B cell (primary cell): Measurements from ENCODE around the gene MTERF4. TPM values are rescaled to one million over a fixed set of nuclear protein-coding genes. Genes with fewer than 3 reads are reported as not detected.

Experiments
- ATAC-seq: fragments of 200-7000 bp; cut with Tn5 transposase; one replicate; pipeline ENCODE4 v1.10.0; 2021; ENCODE audit warnings: low read depth, mild to moderate bottlenecking, moderate number of reproducible peaks, moderate library complexity
- CTCF ChIA-PET: fragments of 350-600 bp; sonication (Branson Sonifier 250); formaldehyde crosslinking; loops from one replicate; lab custom pipeline; 2021; ENCODE audit warnings: antibody characterized with exemption, inconsistent platforms; lab: Charles Lee
- POLR2A ChIA-PET: fragments of 350-600 bp; sonication (Branson Sonifier 250); formaldehyde crosslinking; loops from one replicate; lab custom pipeline; 2021; ENCODE audit warnings: antibody characterized with exemption; lab: Charles Lee
- DNase-seq: peaks from one replicate; pipeline ENCODE4 v3.0.0; 2013
- H2AFZ ChIP-seq: 2 replicates; pipeline ENCODE4 v1.6.1; 2012; ENCODE audit warnings: mild to moderate bottlenecking, low read depth, low read length; ENCODE audit not compliant: insufficient read depth, poor library complexity, severe bottlenecking
- H3K27ac ChIP-seq, 2 donors: 1 replicate in 1 of 2; 2 replicates in 1 of 2; pipeline ENCODE4 v1.5.1; 2012 to 2013; ENCODE audit warnings: low read length in 2 of 2, mild to moderate bottlenecking in 2 of 2, moderate library complexity in 1 of 2
- H3K27me3 ChIP-seq, 4 experiments: fragments of 200-600 bp in 1 of 4; sonication (generic) in 1 of 4; replicated peaks in 1 of 4; 1 replicate in 2 of 4; 2 replicates in 2 of 4; pipeline versions ENCODE4 v1.6.1 to v1.7.0; 2013 to 2016; ENCODE audit warnings: low read length in 3 of 4, mild to moderate bottlenecking in 2 of 4, mixed read lengths in 1 of 4, moderate library complexity in 1 of 4; ENCODE audit not compliant: insufficient read depth in 4 of 4, control insufficient read depth in 3 of 4; ENCODE audit errors: control extremely low read depth in 1 of 4
- H3K36me3 ChIP-seq, 2 experiments: replicated peaks in 1 of 2; 1 replicate in 1 of 2; 2 replicates in 1 of 2; pipeline versions ENCODE4 v1.6.1 to v1.7.1; 2013; ENCODE audit warnings: low read length in 1 of 2; ENCODE audit not compliant: insufficient read depth in 2 of 2, control insufficient read depth in 1 of 2; ENCODE audit errors: control extremely low read depth in 1 of 2, extremely low read depth in 1 of 2
- H3K4me1 ChIP-seq, 2 donors: fragments of 200-600 bp in 1 of 2; sonication (generic) in 1 of 2; 1 replicate in 1 of 2; 2 replicates in 1 of 2; pipeline versions ENCODE4 v1.5.1 to v1.6.1; 2013 to 2017; ENCODE audit warnings: low read length in 2 of 2; ENCODE audit not compliant: control insufficient read depth in 2 of 2, insufficient read depth in 2 of 2
- H3K4me2 ChIP-seq: replicated peaks from 2 replicates; pipeline ENCODE3; 2012; ENCODE audit warnings: mild to moderate bottlenecking, low read depth, low read length; ENCODE audit not compliant: poor library complexity, severe bottlenecking
- H3K4me3 ChIP-seq, 5 experiments: fragments of 200-600 bp in 1 of 5; sonication (generic) in 1 of 5; 1 replicate in 3 of 5; 2 replicates in 2 of 5; pipeline versions ENCODE4 v1.5.1 to v1.7.0; 2011 to 2016; ENCODE audit warnings: low read length in 4 of 5, mild to moderate bottlenecking in 4 of 5, low read depth in 2 of 5, control low read depth in 1 of 5, moderate library complexity in 1 of 5; ENCODE audit not compliant: insufficient read depth in 1 of 5; ENCODE audit errors: control extremely low read depth in 1 of 5, extremely low read depth in 1 of 5
- H3K79me2 ChIP-seq: fragments of 200-600 bp; sonication (generic); one replicate; pipeline ENCODE4 v1.6.0; 2016; ENCODE audit warnings: low read length; ENCODE audit not compliant: control insufficient read depth, insufficient read depth
- H3K9ac ChIP-seq: fragments of 200-600 bp; sonication (generic); 2 replicates; pipeline ENCODE4 v1.6.1; 2017; ENCODE audit warnings: mild to moderate bottlenecking, low read length, moderate library complexity
- H3K9me3 ChIP-seq, 3 donors: one replicate each; pipeline versions ENCODE4 v1.6.1 to v1.7.1; 2013; ENCODE audit warnings: low read length in 2 of 3; ENCODE audit not compliant: control insufficient read depth in 2 of 3, insufficient read depth in 1 of 3; ENCODE audit errors: control extremely low read depth in 1 of 3
- H4K20me1 ChIP-seq: 2 replicates; pipeline ENCODE4 v1.6.0; 2012; ENCODE audit warnings: mild to moderate bottlenecking, low read length; ENCODE audit not compliant: insufficient read depth, control insufficient read depth, poor library complexity, severe bottlenecking
- H3K27ac Mint-ChIP-seq: one replicate; pipeline ENCODE4 v1.8.0; 2021; ENCODE audit warnings: mixed read lengths
- H3K27me3 Mint-ChIP-seq: one replicate; pipeline ENCODE4 v1.8.0; 2021; ENCODE audit warnings: mixed read lengths
- H3K4me1 Mint-ChIP-seq: one replicate; pipeline ENCODE4 v1.8.0; 2021; ENCODE audit warnings: mixed read lengths
- H3K4me3 Mint-ChIP-seq: one replicate; pipeline ENCODE4 v1.8.0; 2021; ENCODE audit warnings: mixed read lengths
- H3K9me3 Mint-ChIP-seq: one replicate; pipeline ENCODE4 v1.8.0; 2022; ENCODE audit warnings: mixed read lengths; ENCODE audit not compliant: insufficient read depth
- EZH2 ChIP-seq: IDR thresholded peaks from 2 replicates; pipeline ENCODE4 v1.6.1; 2012; ENCODE audit warnings: borderline replicate concordance, low read depth, mild to moderate bottlenecking, moderate library complexity, low read length; ENCODE audit not compliant: insufficient read depth, poor library complexity, severe bottlenecking
- WGBS: methylation state at CpG from one replicate; pipeline ENCODE4 v1.1.5; 2013; ENCODE audit warnings: missing lambda C conversion rate; ENCODE audit not compliant: insufficient coverage; 5-methylcytosine and 5-hydroxymethylcytosine counted together
- intact Hi-C: fragments of 100-400 bp; cut with micrococcal nuclease; formaldehyde crosslinking; loops from one replicate; pipeline ENCODE4 v1.10.0; 2022
- polyA plus RNA-seq: library from polyadenylated mRNA; depleted of rRNA; stranded (reverse); fragments of >200 nt; gene quantifications from 2 replicates; pipeline ENCODE4 v1.2.3, GENCODE V29; 2012
- total RNA-seq, 2 donors: library from RNA; stranded (reverse); fragments of 120-200 nt in 1 of 2; gene quantifications; 1 replicate in 1 of 2; 2 replicates in 1 of 2; pipeline versions ENCODE4 v1.2.3 to v1.2.4, GENCODE V29; 2013 to 2022
- TF ChIP-seq, protein P1 (sequence below): fragments of 200-600 bp; IDR thresholded peaks from one replicate; pipeline ENCODE4 v1.8.0; 2022; ENCODE audit warnings: antibody characterized with exemption, mild to moderate bottlenecking

Gene MTERF4
- total and polyA plus RNA-seq, 2 donors (not counting 1 experiment from before 2014, with no cell fraction given) = 88.7 to 153 TPM

DNA sequence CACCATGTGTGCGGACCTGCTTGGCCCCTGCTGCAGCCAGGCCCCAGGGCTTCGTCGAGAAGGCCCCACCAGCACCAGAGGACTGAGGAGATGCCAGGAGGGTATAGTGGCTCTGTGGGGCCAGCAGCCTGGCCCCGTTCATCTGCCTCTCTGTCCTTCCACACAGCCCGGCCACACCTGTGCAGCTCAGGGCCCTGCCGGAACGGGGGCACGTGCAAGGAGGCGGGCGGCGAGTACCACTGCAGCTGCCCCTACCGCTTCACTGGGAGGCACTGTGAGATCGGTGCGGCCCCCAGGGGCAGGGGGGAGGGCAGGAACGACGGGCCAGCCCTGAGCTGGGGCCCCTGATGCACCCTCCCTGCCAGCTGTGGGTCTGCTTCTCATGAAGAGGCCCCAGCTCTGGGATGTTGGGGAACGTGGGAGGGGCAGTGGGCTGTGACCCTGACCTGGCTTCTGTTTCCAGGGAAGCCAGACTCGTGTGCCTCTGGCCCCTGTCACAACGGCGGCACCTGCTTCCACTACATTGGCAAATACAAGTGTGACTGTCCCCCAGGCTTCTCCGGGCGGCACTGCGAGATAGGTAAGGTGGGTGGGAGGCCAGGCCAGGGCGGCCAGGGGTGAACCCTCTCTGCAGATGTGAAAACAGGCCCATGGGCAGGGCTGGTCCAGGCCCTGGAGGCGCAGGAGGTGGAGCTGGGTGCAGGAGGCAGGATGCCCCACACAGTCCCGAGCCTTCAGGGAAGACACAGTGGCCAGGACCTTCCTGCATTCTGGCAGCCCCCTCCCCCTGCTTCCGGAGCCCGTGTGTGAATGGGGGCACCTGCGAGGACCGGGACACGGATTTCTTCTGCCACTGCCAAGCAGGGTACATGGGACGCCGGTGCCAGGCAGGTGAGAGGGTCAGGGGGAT, 50.3 kb downstream of the MTERF4 start:
- Histone ChIP-seq H3K9me3 (no peaks in the 10 kb centered on the region), H3K4me1 (peaks cover 0 to 7% of the 10 kb centered on the region in 2 donors), H3K27ac (no peak overlapping the region), H4K20me1 (no peaks in the 10 kb centered on the region), H3K4me2 (peak overlapping the region; percentile 5), H3K27me3 (no peaks in the 10 kb centered on the region), H3K4me3 (no peak overlapping the region), H3K9ac (no peak overlapping the region), H2AFZ (no peak overlapping the region), H3K36me3 (peaks cover 0 to 15% of the 10 kb centered on the region in 2 experiments), H3K79me2 (no peaks in the 10 kb centered on the region)
- ATAC-seq (no peak), DNase-seq (no peak)
- ChIA-PET CTCF (no interaction called here), POLR2A (no interaction called here)
- no peak overlapping the region for H3K4me3 Mint-ChIP-seq
- H3K4me1 Mint-ChIP-seq = no peaks in the 10 kb centered on the region
- WGBS = 91% methylated on average over 31 of the region's 33 CpGs
- no peaks in the 10 kb centered on the region for H3K9me3 Mint-ChIP-seq
- H3K27ac Mint-ChIP-seq = no peak overlapping the region
- H3K27me3 Mint-ChIP-seq = no peaks in the 10 kb centered on the region
- intact Hi-C loops = no loop called here
- TF ChIP-seq EZH2 = no peak
- TF ChIP-seq, protein P1, sequence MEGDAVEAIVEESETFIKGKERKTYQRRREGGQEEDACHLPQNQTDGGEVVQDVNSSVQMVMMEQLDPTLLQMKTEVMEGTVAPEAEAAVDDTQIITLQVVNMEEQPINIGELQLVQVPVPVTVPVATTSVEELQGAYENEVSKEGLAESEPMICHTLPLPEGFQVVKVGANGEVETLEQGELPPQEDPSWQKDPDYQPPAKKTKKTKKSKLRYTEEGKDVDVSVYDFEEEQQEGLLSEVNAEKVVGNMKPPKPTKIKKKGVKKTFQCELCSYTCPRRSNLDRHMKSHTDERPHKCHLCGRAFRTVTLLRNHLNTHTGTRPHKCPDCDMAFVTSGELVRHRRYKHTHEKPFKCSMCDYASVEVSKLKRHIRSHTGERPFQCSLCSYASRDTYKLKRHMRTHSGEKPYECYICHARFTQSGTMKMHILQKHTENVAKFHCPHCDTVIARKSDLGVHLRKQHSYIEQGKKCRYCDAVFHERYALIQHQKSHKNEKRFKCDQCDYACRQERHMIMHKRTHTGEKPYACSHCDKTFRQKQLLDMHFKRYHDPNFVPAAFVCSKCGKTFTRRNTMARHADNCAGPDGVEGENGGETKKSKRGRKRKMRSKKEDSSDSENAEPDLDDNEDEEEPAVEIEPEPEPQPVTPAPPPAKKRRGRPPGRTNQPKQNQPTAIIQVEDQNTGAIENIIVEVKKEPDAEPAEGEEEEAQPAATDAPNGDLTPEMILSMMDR = no peak
